ENCODE results near the gene RBFOX1.

The RBFOX1 gene

GRCh38 chr16:7361416-7362129 is 28.9 kb downstream of the RBFOX1 start:
- no peak overlapping the region for H3K4me3 Mint-ChIP-seq
- no peaks in the 10 kb centered on the region for H3K27me3 Mint-ChIP-seq (ENCODE audit: low read depth, poor library complexity)
- H3K9me3 Mint-ChIP-seq = no peaks in the 10 kb centered on the region
- TF ChIP-seq CTCF (IDR thresholded peaks at IDR 0.05) = no peak
- H3K4me1 Mint-ChIP-seq = peaks cover 2% of the 10 kb centered on the region
- H3K36me3 Mint-ChIP-seq (ENCODE audit: low read depth) = no peaks in the 10 kb centered on the region
- no peak for DNase-seq
- H3K27ac Mint-ChIP-seq = no peak overlapping the region

DNA sequence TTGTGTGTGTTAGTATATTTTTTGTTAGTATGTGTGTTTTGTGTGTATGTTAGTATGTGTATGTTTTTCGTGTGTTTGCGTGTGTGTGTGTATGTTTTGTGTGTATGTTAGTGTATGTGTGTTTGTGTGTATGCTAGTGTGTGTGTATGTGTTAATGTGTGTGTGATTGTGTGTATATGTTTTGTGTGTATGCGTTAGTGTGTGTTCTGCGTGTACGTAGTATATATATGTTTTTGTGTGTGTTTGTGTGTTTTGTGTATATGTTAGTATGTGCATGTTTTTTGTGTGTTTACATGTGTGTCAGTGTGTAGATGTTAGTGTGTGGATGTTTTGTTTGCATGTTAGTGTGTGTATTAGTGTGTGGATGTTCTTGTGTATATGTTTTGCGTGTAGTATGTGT is 29.6 kb downstream of the RBFOX1 start:
- TF ChIP-seq CTCF (IDR thresholded peaks at IDR 0.05) = no peak
- Mint-ChIP-seq H3K27ac (no peak overlapping the region), H3K36me3 (ENCODE audit: low read depth) (no peaks in the 10 kb centered on the region), H3K4me1 (peaks cover 9% of the 10 kb centered on the region), H3K4me3 (no peak overlapping the region), H3K9me3 (no peaks in the 10 kb centered on the region), H3K27me3 (ENCODE audit: low read depth, poor library complexity) (no peaks in the 10 kb centered on the region)
- no peak for DNase-seq

GRCh38 chr16:7363422-7364417 is 31.1 kb downstream of the RBFOX1 start:
- H3K9me3 Mint-ChIP-seq = no peaks in the 10 kb centered on the region
- DNase-seq = no peak
- no peak overlapping the region for H3K27ac Mint-ChIP-seq
- TF ChIP-seq CTCF (IDR thresholded peaks at IDR 0.05) = no peak
- no peaks in the 10 kb centered on the region for H3K36me3 Mint-ChIP-seq (ENCODE audit: low read depth)
- H3K4me3 Mint-ChIP-seq = no peak overlapping the region
- H3K4me1 Mint-ChIP-seq = peaks cover 14% of the 10 kb centered on the region
- no peaks in the 10 kb centered on the region for H3K27me3 Mint-ChIP-seq (ENCODE audit: low read depth, poor library complexity)

DNA sequence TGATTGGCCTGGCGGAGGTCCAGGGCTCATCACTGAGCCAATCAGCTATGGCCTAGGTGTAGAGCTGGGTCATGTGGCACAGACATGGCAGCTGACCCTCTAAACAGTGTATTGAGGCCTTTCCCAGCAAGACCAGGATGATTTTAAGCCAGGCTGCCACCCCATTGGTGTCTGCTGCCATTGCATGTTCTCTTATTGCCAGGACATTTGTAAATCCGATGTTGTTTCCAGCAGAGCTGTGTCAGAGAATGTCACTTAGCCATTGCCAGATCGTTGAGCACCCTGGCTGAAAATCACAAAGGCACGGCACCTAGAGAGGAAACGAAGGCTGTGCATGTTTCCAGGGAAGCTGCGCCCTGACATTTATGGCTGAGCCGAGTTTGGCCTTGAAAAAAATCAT is 33.4 kb downstream of the RBFOX1 start:
- no peak overlapping the region for H3K27ac Mint-ChIP-seq

More for the DNA sequence above, 33.4 kb downstream of the RBFOX1 start:
- TF ChIP-seq CTCF (IDR thresholded peaks at IDR 0.05) = no peak
- no peaks in the 10 kb centered on the region for H3K9me3 Mint-ChIP-seq
- DNase-seq = no peak
- H3K4me3 Mint-ChIP-seq = no peak overlapping the region
- H3K36me3 Mint-ChIP-seq (ENCODE audit: low read depth) = no peaks in the 10 kb centered on the region
- peaks cover 18% of the 10 kb centered on the region for H3K4me1 Mint-ChIP-seq
- no peaks in the 10 kb centered on the region for H3K27me3 Mint-ChIP-seq (ENCODE audit: low read depth, poor library complexity)

Measured in nephron progenitor cell (in vitro differentiated cells).